HEK293 (cell line): Measurements from ENCODE around the gene BEST2.

Experiments
- CTCF ChIA-PET: fragments of 350-600 bp; formaldehyde crosslinking; extraction: SDS; loops from one replicate; lab custom pipeline; 2021; ENCODE audit warnings: antibody characterized with exemption; lab: Yijun Ruan, JAX
- POLR2A ChIA-PET: fragments of 300-600 bp; formaldehyde crosslinking; extraction: SDS; loops from one replicate; lab custom pipeline; 2020; ENCODE audit warnings: antibody characterized with exemption, inconsistent platforms; lab: Yijun Ruan, JAX
- H3K27ac ChIP-seq: fragments of 200-500 bp; sonication (Bioruptor generic); 2 replicates; pipeline ENCODE4 v1.5.1; 2014; ENCODE audit warnings: low read depth, low read length, control low read depth, inconsistent platforms; ENCODE audit errors: extremely low read depth
- H3K36me3 ChIP-seq, 2 experiments: fragments of 200-500 bp in 1 of 2; sonication (Bioruptor generic) in 1 of 2; 1 replicate in 1 of 2; 2 replicates in 1 of 2; pipeline ENCODE4 v1.5.1; 2014 to 2017; ENCODE audit warnings: inconsistent platforms in 2 of 2, low read length in 2 of 2; ENCODE audit not compliant: control insufficient read depth in 2 of 2, insufficient read depth in 1 of 2
- H3K4me1 ChIP-seq: fragments of 200-500 bp; sonication (Bioruptor generic); 2 replicates; pipeline ENCODE4 v1.5.1; 2014; ENCODE audit warnings: mild to moderate bottlenecking, low read length, inconsistent platforms; ENCODE audit not compliant: control insufficient read depth, insufficient read depth
- H3K4me3 ChIP-seq: 2 replicates; pipeline ENCODE4 v1.5.1; 2011; ENCODE audit warnings: low read depth, mild to moderate bottlenecking, control low read depth, low read length, moderate library complexity
- H3K9me3 ChIP-seq: fragments of 200-500 bp; sonication (Bioruptor generic); 2 replicates; pipeline ENCODE4 v1.5.1; 2014; ENCODE audit warnings: low read depth, low read length, inconsistent platforms; ENCODE audit not compliant: control insufficient read depth, insufficient read depth
- MEIS1 ChIP-seq: sonication (generic); formaldehyde crosslinking; IDR thresholded peaks from 2 replicates; pipeline ENCODE4 v1.8.1; 2022; ENCODE audit warnings: missing genetic modification reagents, mild to moderate bottlenecking, borderline replicate concordance
- TCF7L2 ChIP-seq: IDR thresholded peaks from 2 replicates; pipeline ENCODE4 v1.6.1; 2011; ENCODE audit warnings: low read depth, mild to moderate bottlenecking, inconsistent platforms, low read length, moderate library complexity, borderline replicate concordance
- ZBTB20 ChIP-seq: fragments of 450-650 bp; formaldehyde crosslinking; IDR thresholded peaks from 2 replicates; pipeline ENCODE4 v1.5.1; 2016; ENCODE audit warnings: missing biosample characterization, missing genetic modification characterization
- ZNF10 ChIP-seq: fragments of 450-650 bp; formaldehyde crosslinking; IDR thresholded peaks from 2 replicates; pipeline ENCODE4 v1.5.1; 2017; ENCODE audit warnings: missing biosample characterization, missing genetic modification characterization
- ZNF132 ChIP-seq: fragments of 450-650 bp; formaldehyde crosslinking; IDR thresholded peaks from 2 replicates; pipeline ENCODE4 v1.5.1; 2017; ENCODE audit warnings: missing biosample characterization, missing genetic modification characterization, borderline replicate concordance
- ZNF404 ChIP-seq: fragments of 450-650 bp; formaldehyde crosslinking; IDR thresholded peaks from 2 replicates; pipeline ENCODE4 v1.5.1; 2017; ENCODE audit warnings: missing biosample characterization, missing genetic modification characterization
- ZNF433 ChIP-seq: fragments of 450-650 bp; formaldehyde crosslinking; IDR thresholded peaks from 2 replicates; pipeline ENCODE4 v1.5.1; 2016; ENCODE audit warnings: missing biosample characterization, missing genetic modification characterization, low read depth
- ZNF529 ChIP-seq: fragments of 450-650 bp; formaldehyde crosslinking; IDR thresholded peaks from 2 replicates; pipeline ENCODE4 v1.5.1; 2017; ENCODE audit warnings: missing genetic modification characterization, missing biosample characterization; ENCODE audit not compliant: insufficient replicate concordance
- ZNF561 ChIP-seq: fragments of 450-650 bp; IDR thresholded peaks from 2 replicates; pipeline ENCODE4 v1.5.1; 2018; ENCODE audit warnings: missing biosample characterization, missing genetic modification characterization, borderline replicate concordance
- ZNF677 ChIP-seq: fragments of 450-650 bp; IDR thresholded peaks from 2 replicates; pipeline ENCODE4 v1.5.0; 2018; ENCODE audit warnings: missing biosample characterization, mild to moderate bottlenecking, missing genetic modification characterization, moderate library complexity
- ZNF707 ChIP-seq: fragments of 450-650 bp; formaldehyde crosslinking; IDR thresholded peaks from 2 replicates; pipeline ENCODE4 v1.5.1; 2016; ENCODE audit warnings: missing biosample characterization, missing genetic modification characterization
- ZNF776 ChIP-seq: fragments of 450-650 bp; formaldehyde crosslinking; IDR thresholded peaks from 2 replicates; pipeline ENCODE4 v1.5.0; 2017; ENCODE audit warnings: missing biosample characterization, missing genetic modification characterization, borderline replicate concordance
- TF ChIP-seq, protein P1 (sequence below): fragments of 450-650 bp; formaldehyde crosslinking; IDR thresholded peaks from 2 replicates; pipeline ENCODE4 v1.5.1; 2016; ENCODE audit warnings: missing biosample characterization, missing genetic modification characterization
- TF ChIP-seq, protein P2 (sequence below): fragments of 450-650 bp; formaldehyde crosslinking; IDR thresholded peaks from 2 replicates; pipeline ENCODE4 v1.5.1; 2016; ENCODE audit warnings: missing biosample characterization, missing genetic modification characterization, low read depth

Gene BEST2

DNA sequence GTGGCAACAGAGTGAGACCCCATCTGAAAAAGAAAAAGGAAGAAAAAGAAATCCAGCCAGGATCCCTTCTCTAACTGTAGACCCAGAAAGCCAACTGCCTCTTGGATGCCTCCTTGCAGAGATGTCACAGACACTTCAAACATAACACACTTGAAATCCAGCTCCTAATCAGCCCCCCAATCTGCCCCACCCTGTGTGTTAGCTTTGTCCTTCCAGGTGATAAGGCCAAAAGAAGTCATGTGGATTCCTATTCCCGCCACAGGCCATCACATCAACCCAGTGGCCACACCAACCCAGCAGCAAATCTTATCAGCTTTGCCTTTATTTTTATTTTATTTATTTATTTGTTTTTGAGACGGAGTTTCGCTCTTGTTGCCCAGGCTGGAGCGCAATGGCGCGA lies 8.1 kb downstream of the BEST2 start:
- TF ChIP-seq, protein P1, sequence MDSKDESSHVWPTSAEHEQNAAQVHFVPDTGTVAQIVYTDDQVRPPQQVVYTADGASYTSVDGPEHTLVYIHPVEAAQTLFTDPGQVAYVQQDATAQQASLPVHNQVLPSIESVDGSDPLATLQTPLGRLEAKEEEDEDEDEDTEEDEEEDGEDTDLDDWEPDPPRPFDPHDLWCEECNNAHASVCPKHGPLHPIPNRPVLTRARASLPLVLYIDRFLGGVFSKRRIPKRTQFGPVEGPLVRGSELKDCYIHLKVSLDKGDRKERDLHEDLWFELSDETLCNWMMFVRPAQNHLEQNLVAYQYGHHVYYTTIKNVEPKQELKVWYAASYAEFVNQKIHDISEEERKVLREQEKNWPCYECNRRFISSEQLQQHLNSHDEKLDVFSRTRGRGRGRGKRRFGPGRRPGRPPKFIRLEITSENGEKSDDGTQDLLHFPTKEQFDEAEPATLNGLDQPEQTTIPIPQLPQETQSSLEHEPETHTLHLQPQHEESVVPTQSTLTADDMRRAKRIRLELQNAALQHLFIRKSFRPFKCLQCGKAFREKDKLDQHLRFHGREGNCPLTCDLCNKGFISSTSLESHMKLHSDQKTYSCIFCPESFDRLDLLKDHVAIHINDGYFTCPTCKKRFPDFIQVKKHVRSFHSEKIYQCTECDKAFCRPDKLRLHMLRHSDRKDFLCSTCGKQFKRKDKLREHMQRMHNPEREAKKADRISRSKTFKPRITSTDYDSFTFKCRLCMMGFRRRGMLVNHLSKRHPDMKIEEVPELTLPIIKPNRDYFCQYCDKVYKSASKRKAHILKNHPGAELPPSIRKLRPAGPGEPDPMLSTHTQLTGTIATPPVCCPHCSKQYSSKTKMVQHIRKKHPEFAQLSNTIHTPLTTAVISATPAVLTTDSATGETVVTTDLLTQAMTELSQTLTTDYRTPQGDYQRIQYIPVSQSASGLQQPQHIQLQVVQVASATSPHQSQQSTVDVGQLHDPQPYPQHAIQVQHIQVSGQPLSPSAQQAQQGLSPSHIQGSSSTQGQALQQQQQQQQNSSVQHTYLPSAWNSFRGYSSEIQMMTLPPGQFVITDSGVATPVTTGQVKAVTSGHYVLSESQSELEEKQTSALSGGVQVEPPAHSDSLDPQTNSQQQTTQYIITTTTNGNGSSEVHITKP (tag by site-specific recombination): 0 out of 2 replicates have a peak, but pooled peaks have one; percentile 13
- TF ChIP-seq ZBTB20: no peak
- H3K9me3 ChIP-seq: no peaks in the 10 kb centered on the region
- ChIA-PET CTCF (interaction anchor here (0.6 to 14.1 kb wide), 24 partner anchors 8 to 436 kb away, joined by 3 to 386 read pairs (median 4); partner anchors contain the start of genes BEST2, GET3, HOOK2 and JUNB), POLR2A (interaction anchor here (0.6 to 1.9 kb wide), 4 partner anchors 23 to 181 kb away, joined by 3 to 18 read pairs (median 4); partner anchors contain the start of genes GET3 and JUNB)
- no peaks in the 10 kb centered on the region for H3K4me1 ChIP-seq
- peaks cover 0 to 12% of the 10 kb centered on the region in 2 experiments; a peak in 2 of 3 replicates for H3K36me3 ChIP-seq
- H3K4me3 ChIP-seq: no peak overlapping the region
- H3K27ac ChIP-seq: no peak overlapping the region

DNA sequence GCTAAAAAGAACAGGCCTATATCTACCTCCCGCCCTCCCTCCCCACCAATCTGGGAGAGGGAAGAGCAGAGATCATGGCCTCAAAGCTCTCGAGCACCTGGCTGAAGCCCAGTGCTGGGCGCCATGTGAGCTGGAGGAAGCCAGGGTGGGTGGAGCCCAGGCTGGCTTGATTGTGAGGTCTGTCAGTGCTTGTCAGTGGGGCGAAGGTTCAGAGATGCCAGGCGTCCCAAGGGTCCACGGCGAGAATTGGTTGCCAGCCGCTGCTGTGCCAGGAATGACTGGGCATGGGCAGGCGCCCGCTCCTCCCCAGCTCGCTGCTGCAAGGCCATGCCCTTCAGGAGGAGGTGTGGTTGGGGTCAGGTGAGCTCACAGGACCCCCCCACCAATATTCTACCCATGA lies 11.5 kb downstream of the BEST2 start:
- ChIA-PET POLR2A (interaction anchor here (0.7 kb wide), 2 partner anchors 11 to 27 kb away, joined by 3 to 4 read pairs; no protein-coding TSS in a partner anchor), CTCF (interaction anchor here (0.7 to 14.1 kb wide), 6 partner anchors 11 to 85 kb away, joined by 3 to 386 read pairs (median 5); partner anchors contain the start of genes JUNB, PRDX2, RNASEH2A and THSD8)
- Histone ChIP-seq H3K9me3 (no peaks in the 10 kb centered on the region), H3K27ac (no peak overlapping the region), H3K4me3 (no peak overlapping the region), H3K4me1 (no peaks in the 10 kb centered on the region), H3K36me3 (peaks cover 0 to 23% of the 10 kb centered on the region in 2 experiments; a peak in 2 of 3 replicates)
- TF ChIP-seq ZNF10 (no peak), TCF7L2 (no peak), ZNF132 (tag by site-specific recombination) (no peak), MEIS1 (CRISPR knock-in tag) (no peak), ZNF707 (tag by site-specific recombination) (no peak), ZNF404 (tag by site-specific recombination) (no peak), ZNF677 (no peak), ZNF561 (tag by site-specific recombination) (no peak), ZNF529 (tag by site-specific recombination) (no peak), ZNF776 (tag by site-specific recombination) (no peak)
- TF ChIP-seq, all 188 proteins: peak for 0

DNA sequence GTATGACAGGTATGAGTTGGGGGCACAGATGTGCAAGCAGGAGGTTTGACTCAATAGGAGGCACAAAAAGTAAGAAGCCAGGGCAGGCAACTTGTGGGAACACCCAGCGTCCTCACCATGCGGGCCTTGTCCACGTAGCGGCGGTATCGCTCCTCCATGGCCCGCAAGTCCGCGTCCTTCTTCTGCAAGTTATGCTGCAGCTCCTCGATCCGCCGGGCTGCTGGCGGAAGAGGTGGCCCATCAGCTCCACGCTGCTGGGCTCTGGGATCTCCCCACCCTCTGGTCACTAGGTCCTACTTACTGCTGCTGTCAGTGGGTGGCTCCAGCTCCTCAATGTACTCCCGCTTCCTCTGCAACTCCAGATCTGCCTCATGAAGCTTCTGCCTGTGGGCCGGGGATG lies 13.1 kb downstream of the BEST2 start:
- Histone ChIP-seq H3K27ac (no peak overlapping the region), H3K4me1 (no peaks in the 10 kb centered on the region)
- TF ChIP-seq, protein P2, sequence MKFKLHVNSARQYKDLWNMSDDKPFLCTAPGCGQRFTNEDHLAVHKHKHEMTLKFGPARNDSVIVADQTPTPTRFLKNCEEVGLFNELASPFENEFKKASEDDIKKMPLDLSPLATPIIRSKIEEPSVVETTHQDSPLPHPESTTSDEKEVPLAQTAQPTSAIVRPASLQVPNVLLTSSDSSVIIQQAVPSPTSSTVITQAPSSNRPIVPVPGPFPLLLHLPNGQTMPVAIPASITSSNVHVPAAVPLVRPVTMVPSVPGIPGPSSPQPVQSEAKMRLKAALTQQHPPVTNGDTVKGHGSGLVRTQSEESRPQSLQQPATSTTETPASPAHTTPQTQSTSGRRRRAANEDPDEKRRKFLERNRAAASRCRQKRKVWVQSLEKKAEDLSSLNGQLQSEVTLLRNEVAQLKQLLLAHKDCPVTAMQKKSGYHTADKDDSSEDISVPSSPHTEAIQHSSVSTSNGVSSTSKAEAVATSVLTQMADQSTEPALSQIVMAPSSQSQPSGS: no peak
- no peak for TF ChIP-seq ZNF433 (tag by site-specific recombination)
- TF ChIP-seq, all 188 proteins: peak for 0
- CTCF ChIA-PET: interaction anchor here (0.7 to 14.1 kb wide), 11 partner anchors 9 to 304 kb away, joined by 3 to 386 read pairs (median 7); partner anchors contain the start of genes JUNB, PRDX2, RNASEH2A and THSD8
- H3K36me3 ChIP-seq: peaks cover 0 to 25% of the 10 kb centered on the region in 2 experiments; a peak in 2 of 3 replicates
- POLR2A ChIA-PET: interaction anchor here (1.2 to 1.4 kb wide), 2 partner anchors 43 to 83 kb away, joined by 3 to 7 read pairs; no protein-coding TSS in a partner anchor
- no peaks in the 10 kb centered on the region for H3K9me3 ChIP-seq
- H3K4me3 ChIP-seq: no peak overlapping the region
